DMS53 (cell line): ENCODE results near the gene ANK3.
A peak's percentile ranks its signal among the peaks of the same experiment; 100 is the strongest.

Source experiments
- DNase-seq: peaks from one replicate; lab custom pipeline; 2025; lab: John Stamatoyannopoulos, UW

Gene ANK3

GRCh38 chr10:60175441-60175971, 214.2 kb downstream of the ANK3 start:
- DNase-seq, result no peak

GRCh38 chr10:60172363-60172990, 217.2 kb downstream of the ANK3 start:
- DNase-seq, result peak; percentile 87

- DNase-seq, result peak; percentile 57
These were observed 218.2 kb downstream of the ANK3 start for GRCh38 chr10:60171436-60172013.

GRCh38 chr10:60170250-60170649, 219.4 kb downstream of the ANK3 start:
- peak; percentile 12 for DNase-seq

GRCh38 chr10:60169111-60169510, 220.6 kb downstream of the ANK3 start:
- DNase-seq, result no peak

GRCh38 chr10:60167050-60167449, 222.6 kb downstream of the ANK3 start:
- no peak for DNase-seq

GRCh38 chr10:60163786-60164185, 225.9 kb downstream of the ANK3 start:
- no peak for DNase-seq

- no peak for DNase-seq
These were observed 227.0 kb downstream of the ANK3 start for GRCh38 chr10:60162631-60163030.

GRCh38 chr10:60155943-60156683, 233.6 kb downstream of the ANK3 start:
- DNase-seq, result no peak

- no peak for DNase-seq
These were observed 234.4 kb downstream of the ANK3 start for GRCh38 chr10:60155099-60155877.

GRCh38 chr10:60149003-60149402, 240.7 kb downstream of the ANK3 start:
- DNase-seq, result no peak

- DNase-seq, result peak; percentile 76
These were observed 241.3 kb downstream of the ANK3 start for GRCh38 chr10:60148266-60148840.

GRCh38 chr10:60147576-60148265, 242.0 kb downstream of the ANK3 start:
- DNase-seq, result no peak

- DNase-seq, result no peak
These were observed 242.7 kb downstream of the ANK3 start for GRCh38 chr10:60147025-60147424.

- no peak for DNase-seq
These were observed 245.6 kb downstream of the ANK3 start for GRCh38 chr10:60144099-60144498.

GRCh38 chr10:60142736-60143135, 246.9 kb downstream of the ANK3 start:
- no peak for DNase-seq

GRCh38 chr10:60141896-60142559, 247.6 kb downstream of the ANK3 start:
- DNase-seq, result peak; percentile 6

GRCh38 chr10:60140651-60141632, 248.7 kb downstream of the ANK3 start:
- DNase-seq, result peak; percentile 87

- DNase-seq, result no peak
These were observed 249.7 kb downstream of the ANK3 start for GRCh38 chr10:60139798-60140566.
